ENCODE measurements around the gene ARPC4.
"Not testable (repeated sequence)": the region's sequence is repeated elsewhere in the genome, so short reads cannot be mapped to it uniquely, and the experiment has no call there.

The ARPC4 gene

GRCh38 chr3:9817436-9817835, 24.6 kb downstream of the ARPC4 start:
- no peak for DNase-seq (ENCODE audit: extremely low read depth in 1 of 2, low read depth in 1 of 2)

- no peak for DNase-seq (ENCODE audit: extremely low read depth in 1 of 2, low read depth in 1 of 2)
Measured at GRCh38 chr3:9818666-9819335, 25.9 kb downstream of the ARPC4 start.

- no peak for DNase-seq (ENCODE audit: extremely low read depth in 1 of 2, low read depth in 1 of 2)
Measured at GRCh38 chr3:9820543-9820942, 27.7 kb downstream of the ARPC4 start.

- DNase-seq (ENCODE audit: extremely low read depth in 1 of 2, low read depth in 1 of 2), result no peak
Measured at GRCh38 chr3:9820946-9821345, 28.1 kb downstream of the ARPC4 start.

- no peak for DNase-seq (ENCODE audit: extremely low read depth in 1 of 2, low read depth in 1 of 2)
Measured at GRCh38 chr3:9825451-9826040, 32.7 kb downstream of the ARPC4 start.

- DNase-seq (ENCODE audit: extremely low read depth in 1 of 2, low read depth in 1 of 2), result no peak
Measured at GRCh38 chr3:9826815-9827573, 34.1 kb downstream of the ARPC4 start.

GRCh38 chr3:9828801-9829755, 36.2 kb downstream of the ARPC4 start:
- no peak for DNase-seq (ENCODE audit: extremely low read depth in 1 of 2, low read depth in 1 of 2)

- no peak for DNase-seq (ENCODE audit: extremely low read depth in 1 of 2, low read depth in 1 of 2)
Measured at GRCh38 chr3:9831253-9831652, 38.4 kb downstream of the ARPC4 start.

- DNase-seq (ENCODE audit: extremely low read depth in 1 of 2, low read depth in 1 of 2), result no peak
Measured at GRCh38 chr3:9833078-9833477, 40.2 kb downstream of the ARPC4 start.

GRCh38 chr3:9834520-9835380, 41.9 kb downstream of the ARPC4 start:
- no peak for DNase-seq (ENCODE audit: extremely low read depth in 1 of 2, low read depth in 1 of 2)

- no peak for DNase-seq (ENCODE audit: extremely low read depth in 1 of 2, low read depth in 1 of 2)
Measured at GRCh38 chr3:9837701-9838582, 45.1 kb downstream of the ARPC4 start.

GRCh38 chr3:9838856-9839255, 46.0 kb downstream of the ARPC4 start:
- DNase-seq (ENCODE audit: extremely low read depth in 1 of 2, low read depth in 1 of 2), result no peak

- no peak for DNase-seq (ENCODE audit: extremely low read depth in 1 of 2, low read depth in 1 of 2)
Measured at GRCh38 chr3:9841015-9841414, 48.1 kb downstream of the ARPC4 start.

- peak; percentile 83 to 90 for DNase-seq (ENCODE audit: extremely low read depth in 1 of 2, low read depth in 1 of 2)
Measured at GRCh38 chr3:9843715-9844438, 51.0 kb downstream of the ARPC4 start, which contains the start of gene RPUSD3. RPUSD3 (minus strand) TSS chr3:9844008; CDS start chr3:9843990, 18 bp downstream.

- no peak for DNase-seq (ENCODE audit: extremely low read depth in 1 of 2, low read depth in 1 of 2)
Measured at GRCh38 chr3:9846231-9846630, 53.3 kb downstream of the ARPC4 start.

- DNase-seq (ENCODE audit: extremely low read depth in 1 of 2, low read depth in 1 of 2), result no peak
Measured at GRCh38 chr3:9846931-9847488, 54.1 kb downstream of the ARPC4 start.

- DNase-seq (ENCODE audit: extremely low read depth in 1 of 2, low read depth in 1 of 2), result not testable (repeated sequence)
Measured at GRCh38 chr3:9847870-9848269, 55.0 kb downstream of the ARPC4 start.

GRCh38 chr3:9848860-9849259, 56.0 kb downstream of the ARPC4 start:
- not testable (repeated sequence) for DNase-seq (ENCODE audit: extremely low read depth in 1 of 2, low read depth in 1 of 2)

Measured in stimulated activated CD8-positive, alpha-beta memory T cell treated with anti-CD3 and anti-CD28 coated beads, Interleukin-7, amount 100 ng/mL, for 48 hours (primary cell).